ENCODE results near the gene FDX1. TPM values are rescaled to one million over a fixed set of nuclear protein-coding genes. Genes with fewer than 3 reads are reported as not detected.

The FDX1 gene
- polyA plus RNA-seq, 3 donors: 7.0 to 9.7 (median 8.5) TPM

- 61 to 99% (median 84%) methylated on average over 2 of the region's 2 CpGs for WGBS, 3 donors
- no peak overlapping the region for H3K27ac ChIP-seq (ENCODE audit: low read depth, low read length)
Measured at GRCh38 chr11:110488446-110488845, 58.7 kb downstream of the FDX1 start.

GRCh38 chr11:110490886-110491285 lies 61.1 kb downstream of the FDX1 start:
- H3K27ac ChIP-seq (ENCODE audit: low read depth, low read length): no peak overlapping the region
- 35 to 74% (median 67%) methylated on average over 1 of the region's 1 CpG for WGBS, 3 donors

- no peak overlapping the region for H3K27ac ChIP-seq (ENCODE audit: low read depth, low read length)
- 57 to 70% (median 60%) methylated on average over 7 of the region's 7 CpGs for WGBS, 3 donors
Measured at GRCh38 chr11:110491577-110492320, 62.0 kb downstream of the FDX1 start.

- no peak overlapping the region for H3K27ac ChIP-seq (ENCODE audit: low read depth, low read length)
- WGBS, 3 donors: 58 to 70% (median 63%) methylated on average over 1 of the region's 1 CpG
Measured at GRCh38 chr11:110492321-110492685, 62.6 kb downstream of the FDX1 start.

- WGBS, 3 donors: 90 to 94% (median 94%) methylated on average over 2 of the region's 2 CpGs
- no peak overlapping the region for H3K27ac ChIP-seq (ENCODE audit: low read depth, low read length)
Measured at GRCh38 chr11:110493346-110493745, 63.6 kb downstream of the FDX1 start.

GRCh38 chr11:110497231-110497978 lies 67.7 kb downstream of the FDX1 start:
- no peak overlapping the region for H3K27ac ChIP-seq (ENCODE audit: low read depth, low read length)
- 9 to 42% (median 11%) methylated on average over 2 of the region's 2 CpGs for WGBS, 3 donors

GRCh38 chr11:110501428-110501827 lies 71.7 kb downstream of the FDX1 start:
- WGBS, 3 donors: 65 to 89% (median 67%) methylated on average over 2 of the region's 2 CpGs
- H3K27ac ChIP-seq (ENCODE audit: low read depth, low read length): no peak overlapping the region

- 55 to 79% (median 75%) methylated on average over 9 of the region's 9 CpGs for WGBS, 3 donors
- no peak overlapping the region for H3K27ac ChIP-seq (ENCODE audit: low read depth, low read length)
Measured at GRCh38 chr11:110505528-110506284, 76.0 kb downstream of the FDX1 start.

GRCh38 chr11:110507328-110507727 lies 77.6 kb downstream of the FDX1 start:
- WGBS, 3 donors: 89 to 92% (median 91%) methylated on average over 5 of the region's 5 CpGs
- no peak overlapping the region for H3K27ac ChIP-seq (ENCODE audit: low read depth, low read length)

GRCh38 chr11:110508786-110509185 lies 79.0 kb downstream of the FDX1 start:
- H3K27ac ChIP-seq (ENCODE audit: low read depth, low read length): no peak overlapping the region
- 62 to 69% (median 63%) methylated on average over 1 of the region's 1 CpG for WGBS, 3 donors

GRCh38 chr11:110509472-110509871 lies 79.7 kb downstream of the FDX1 start:
- no peak overlapping the region for H3K27ac ChIP-seq (ENCODE audit: low read depth, low read length)

- no peak overlapping the region for H3K27ac ChIP-seq (ENCODE audit: low read depth, low read length)
- WGBS, 3 donors: 79 to 82% (median 82%) methylated on average over 1 of the region's 1 CpG
Measured at GRCh38 chr11:110512026-110512425, 82.3 kb downstream of the FDX1 start.

- no peak overlapping the region for H3K27ac ChIP-seq (ENCODE audit: low read depth, low read length)
Measured at GRCh38 chr11:110513259-110513801, 83.6 kb downstream of the FDX1 start.

GRCh38 chr11:110513846-110514437 lies 84.2 kb downstream of the FDX1 start:
- no peak overlapping the region for H3K27ac ChIP-seq (ENCODE audit: low read depth, low read length)
- 58 to 76% (median 64%) methylated on average over 12 to 13 of the region's 13 CpGs for WGBS, 3 donors

More at GRCh38 chr11:110513259-110513801, 83.6 kb downstream of the FDX1 start:
- WGBS, 3 donors: 56 to 75% (median 62%) methylated on average over 12 of the region's 12 CpGs

Other genes with a start within 250 kb of the FDX1 start
- gene RDX, start 133.3 kb upstream of the FDX1 start, polyA plus RNA-seq: 10 to 100 TPM; 17.7 to 36.8 (median 36.6) TPM

Data from adipose tissue (tissue), 3 donors.